ENCODE results near the gene SLC9A9.

DNA sequence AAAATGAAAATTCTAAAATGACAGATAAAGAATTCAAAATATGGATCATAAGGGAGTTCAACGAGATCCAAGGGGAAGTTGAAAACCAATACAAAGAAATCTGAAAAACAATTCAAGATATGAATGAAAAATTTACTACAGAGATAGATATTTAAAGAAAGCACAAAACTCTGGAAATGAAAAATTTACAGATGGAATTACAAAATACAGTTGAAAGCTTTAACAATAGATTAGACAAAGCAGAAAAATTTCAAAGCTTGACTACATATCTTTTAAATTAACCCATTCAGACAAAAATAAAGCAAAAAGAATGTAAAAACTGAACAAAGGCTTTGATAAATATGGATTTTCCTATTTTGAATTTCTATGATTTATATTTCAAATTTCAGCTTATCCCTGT is 211.1 kb downstream of the SLC9A9 start:
- TF ChIP-seq POLR2A (IDR thresholded peaks at IDR 0.05) (no peak), POLR2AphosphoS5 (IDR thresholded peaks at IDR 0.05) (no peak)
- TF ChIP-seq, protein P1, sequence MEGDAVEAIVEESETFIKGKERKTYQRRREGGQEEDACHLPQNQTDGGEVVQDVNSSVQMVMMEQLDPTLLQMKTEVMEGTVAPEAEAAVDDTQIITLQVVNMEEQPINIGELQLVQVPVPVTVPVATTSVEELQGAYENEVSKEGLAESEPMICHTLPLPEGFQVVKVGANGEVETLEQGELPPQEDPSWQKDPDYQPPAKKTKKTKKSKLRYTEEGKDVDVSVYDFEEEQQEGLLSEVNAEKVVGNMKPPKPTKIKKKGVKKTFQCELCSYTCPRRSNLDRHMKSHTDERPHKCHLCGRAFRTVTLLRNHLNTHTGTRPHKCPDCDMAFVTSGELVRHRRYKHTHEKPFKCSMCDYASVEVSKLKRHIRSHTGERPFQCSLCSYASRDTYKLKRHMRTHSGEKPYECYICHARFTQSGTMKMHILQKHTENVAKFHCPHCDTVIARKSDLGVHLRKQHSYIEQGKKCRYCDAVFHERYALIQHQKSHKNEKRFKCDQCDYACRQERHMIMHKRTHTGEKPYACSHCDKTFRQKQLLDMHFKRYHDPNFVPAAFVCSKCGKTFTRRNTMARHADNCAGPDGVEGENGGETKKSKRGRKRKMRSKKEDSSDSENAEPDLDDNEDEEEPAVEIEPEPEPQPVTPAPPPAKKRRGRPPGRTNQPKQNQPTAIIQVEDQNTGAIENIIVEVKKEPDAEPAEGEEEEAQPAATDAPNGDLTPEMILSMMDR (IDR thresholded peaks at IDR 0.05), result no peak

Measured in prostate gland (tissue), 2 donors.